Lower leg skin (tissue), 3 donors: ENCODE measurements around the gene EYS.

Experiments used
- POLR2A ChIP-seq, 2 donors: fragments of 450-650 bp; IDR thresholded peaks; one replicate each; pipeline ENCODE4 v1.6.1; 2016 to 2017; ENCODE audit warnings: antibody characterized with exemption in 2 of 2, mild to moderate bottlenecking in 1 of 2, moderate library complexity in 1 of 2
- TF ChIP-seq, protein P1 (sequence below), 3 donors: fragments of 450-650 bp; IDR thresholded peaks; one replicate each; pipeline ENCODE4 v1.5.1; 2016; ENCODE audit warnings: antibody characterized with exemption in 3 of 3, mild to moderate bottlenecking in 3 of 3, moderate library complexity in 2 of 3

DNA sequence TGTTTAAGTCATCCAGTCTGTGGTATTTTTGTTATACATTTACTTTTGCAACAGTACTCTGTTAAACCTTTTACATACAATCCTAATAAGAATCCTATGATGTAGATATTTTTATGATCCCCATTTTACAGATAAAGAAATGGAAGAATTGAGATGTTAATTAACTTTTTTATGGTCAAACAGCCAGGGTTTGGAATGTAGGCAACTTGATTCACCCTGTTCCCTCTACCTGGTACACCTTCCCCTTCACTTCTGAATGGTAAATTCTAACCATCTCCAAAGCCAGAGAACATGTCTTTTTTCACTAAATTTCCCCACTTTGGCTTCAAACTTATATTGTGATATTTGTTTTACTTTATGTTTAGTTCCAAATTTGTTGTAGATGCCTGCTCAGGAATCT, 1771.3 kb downstream of the EYS start:
- TF ChIP-seq POLR2A (IDR thresholded peaks at IDR 0.05), result no peak
- TF ChIP-seq, protein P1, sequence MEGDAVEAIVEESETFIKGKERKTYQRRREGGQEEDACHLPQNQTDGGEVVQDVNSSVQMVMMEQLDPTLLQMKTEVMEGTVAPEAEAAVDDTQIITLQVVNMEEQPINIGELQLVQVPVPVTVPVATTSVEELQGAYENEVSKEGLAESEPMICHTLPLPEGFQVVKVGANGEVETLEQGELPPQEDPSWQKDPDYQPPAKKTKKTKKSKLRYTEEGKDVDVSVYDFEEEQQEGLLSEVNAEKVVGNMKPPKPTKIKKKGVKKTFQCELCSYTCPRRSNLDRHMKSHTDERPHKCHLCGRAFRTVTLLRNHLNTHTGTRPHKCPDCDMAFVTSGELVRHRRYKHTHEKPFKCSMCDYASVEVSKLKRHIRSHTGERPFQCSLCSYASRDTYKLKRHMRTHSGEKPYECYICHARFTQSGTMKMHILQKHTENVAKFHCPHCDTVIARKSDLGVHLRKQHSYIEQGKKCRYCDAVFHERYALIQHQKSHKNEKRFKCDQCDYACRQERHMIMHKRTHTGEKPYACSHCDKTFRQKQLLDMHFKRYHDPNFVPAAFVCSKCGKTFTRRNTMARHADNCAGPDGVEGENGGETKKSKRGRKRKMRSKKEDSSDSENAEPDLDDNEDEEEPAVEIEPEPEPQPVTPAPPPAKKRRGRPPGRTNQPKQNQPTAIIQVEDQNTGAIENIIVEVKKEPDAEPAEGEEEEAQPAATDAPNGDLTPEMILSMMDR (IDR thresholded peaks at IDR 0.05), result no peak
